Glomerular visceral epithelial cell (primary cell): ENCODE measurements around the gene CFAP99.
A peak's percentile ranks its signal among the peaks of the same experiment; 100 is the strongest.

Source experiments
- DNase-seq: peaks from one replicate; pipeline ENCODE4 v3.0.0-alpha.2; 2016; ENCODE audit errors: extremely low spot score

The CFAP99 gene

DNA sequence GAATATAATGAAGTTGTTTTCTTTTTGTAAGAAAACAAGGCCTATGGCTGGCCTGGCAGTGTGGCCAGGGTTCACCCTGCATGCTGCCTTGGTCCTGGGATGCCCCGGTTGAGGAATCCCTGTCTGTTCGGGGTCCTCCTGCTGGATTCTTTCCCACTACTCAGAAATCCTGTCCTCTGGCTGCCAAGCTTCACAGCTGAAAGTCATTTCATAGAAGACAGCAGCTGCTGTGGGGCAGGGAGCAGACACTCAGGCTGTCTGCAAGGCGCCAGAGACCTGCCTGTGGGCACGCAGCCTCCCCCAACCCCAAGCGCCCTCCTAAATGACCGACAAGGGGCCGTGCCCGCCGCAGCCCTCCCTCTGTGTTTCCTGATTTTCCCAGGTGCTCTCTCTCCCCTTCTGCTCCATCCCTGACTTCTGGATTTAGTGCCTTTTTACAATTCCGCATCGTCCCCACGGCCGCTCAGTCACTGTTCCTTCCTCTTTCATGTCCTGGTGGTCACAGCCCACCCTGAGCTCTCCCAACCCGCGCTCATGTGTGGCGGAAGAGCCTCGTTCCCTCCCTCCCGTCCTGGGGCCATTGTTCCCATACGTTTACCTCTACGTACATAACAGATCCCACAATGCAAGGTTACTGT lies 27.9 kb upstream of the CFAP99 start:
- DNase-seq, result no peak

DNA sequence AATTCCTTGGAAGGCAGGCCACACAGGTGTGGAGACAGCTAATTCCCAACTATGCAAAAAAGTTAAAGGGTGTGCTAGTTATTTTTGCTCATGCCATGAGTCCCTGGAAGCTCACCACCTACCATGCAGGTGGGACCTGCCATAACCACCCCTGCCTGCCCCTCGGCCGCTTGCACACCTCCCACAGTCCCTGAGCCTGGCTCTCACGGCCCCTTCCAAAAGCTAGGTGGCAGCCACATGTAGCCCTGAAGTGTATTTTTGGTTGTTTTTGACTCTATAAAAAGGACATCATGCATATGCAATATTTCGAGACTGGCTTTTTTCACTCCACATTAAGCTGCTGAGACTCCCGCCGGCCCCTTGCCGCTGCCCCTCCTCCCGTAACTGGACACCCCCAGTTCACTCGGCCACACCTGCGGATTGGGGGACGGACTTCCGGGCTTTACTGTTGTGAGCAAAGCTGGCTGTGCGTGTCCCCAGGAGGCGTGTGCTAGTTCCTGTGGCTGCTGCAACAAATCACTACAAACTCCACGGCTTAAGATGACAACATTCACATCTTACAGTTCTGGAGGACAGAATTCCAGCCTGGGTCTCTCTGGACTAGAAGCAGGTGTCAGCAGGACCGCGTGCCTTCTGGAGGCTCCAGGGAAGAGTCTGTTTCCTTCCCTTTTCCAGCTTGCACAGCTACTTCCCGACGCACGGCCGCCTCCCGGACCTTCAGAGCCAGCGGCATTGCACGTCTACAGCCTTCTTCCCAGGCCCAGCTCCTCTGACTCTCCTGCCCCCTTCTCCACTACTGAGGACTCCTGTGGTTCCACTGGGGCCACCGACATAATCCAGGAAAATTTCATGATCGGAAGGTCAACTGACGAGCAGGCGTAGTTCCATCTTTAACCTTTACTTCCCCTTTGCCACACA lies 25.1 kb upstream of the CFAP99 start:
- no peak for DNase-seq

DNA sequence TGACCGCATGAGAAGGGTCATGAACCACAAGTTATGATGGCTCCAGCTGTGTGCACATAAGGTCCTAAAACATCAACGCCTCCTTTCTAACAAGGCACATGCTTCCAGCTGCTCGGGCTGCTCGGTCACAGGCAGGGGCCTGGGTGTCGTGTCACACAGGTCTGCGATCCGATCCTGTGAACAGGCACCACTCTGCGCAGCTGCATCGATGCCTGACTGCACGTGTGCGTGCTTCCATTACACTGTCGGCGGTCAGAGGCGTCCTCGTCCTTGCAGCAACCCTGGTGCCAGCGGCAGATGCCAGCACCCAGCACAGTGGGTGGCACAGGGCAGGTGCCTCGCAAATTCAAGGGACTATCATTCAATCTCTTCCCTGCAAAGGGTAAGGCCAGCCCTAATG lies 24.2 kb upstream of the CFAP99 start:
- no peak for DNase-seq

DNA sequence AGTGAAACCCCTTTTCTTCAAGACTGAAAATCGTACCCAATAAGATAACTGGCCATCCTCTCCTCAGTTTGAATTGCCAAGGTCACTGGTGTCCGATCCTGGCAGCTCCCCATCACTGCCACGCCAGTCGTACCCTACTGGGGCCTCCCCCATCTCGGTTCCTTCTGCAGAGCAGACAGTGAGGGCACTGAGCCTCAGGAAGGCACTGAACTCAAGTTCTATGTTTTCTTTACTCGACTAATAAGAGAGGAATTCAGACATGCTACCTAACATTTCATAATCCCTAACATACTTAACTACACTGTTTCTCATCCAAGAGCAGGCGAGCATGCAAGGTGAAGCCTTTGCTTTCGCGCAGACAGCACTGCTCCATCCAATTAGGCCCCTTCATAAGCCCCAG lies 23.7 kb upstream of the CFAP99 start:
- no peak for DNase-seq

DNA sequence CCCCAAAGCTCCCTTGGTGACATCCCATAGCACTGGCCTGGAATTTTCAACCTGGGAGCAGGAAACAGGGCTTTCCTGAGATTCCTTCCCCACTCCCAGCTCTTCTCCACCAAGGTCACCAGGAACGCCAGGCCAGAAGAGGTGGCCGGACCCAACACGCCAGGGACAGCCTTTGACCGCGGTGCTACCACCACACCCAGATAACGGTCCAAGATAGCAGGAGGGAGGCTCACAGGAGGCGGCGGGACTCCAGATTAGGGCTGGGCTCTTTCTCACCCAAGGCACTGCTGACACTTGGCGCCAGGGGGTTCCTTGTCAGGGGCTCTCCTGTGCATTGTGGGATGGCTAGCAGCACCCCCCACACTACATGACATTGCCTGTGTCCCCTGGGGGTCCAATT lies 23.2 kb upstream of the CFAP99 start:
- DNase-seq, result no peak

DNA sequence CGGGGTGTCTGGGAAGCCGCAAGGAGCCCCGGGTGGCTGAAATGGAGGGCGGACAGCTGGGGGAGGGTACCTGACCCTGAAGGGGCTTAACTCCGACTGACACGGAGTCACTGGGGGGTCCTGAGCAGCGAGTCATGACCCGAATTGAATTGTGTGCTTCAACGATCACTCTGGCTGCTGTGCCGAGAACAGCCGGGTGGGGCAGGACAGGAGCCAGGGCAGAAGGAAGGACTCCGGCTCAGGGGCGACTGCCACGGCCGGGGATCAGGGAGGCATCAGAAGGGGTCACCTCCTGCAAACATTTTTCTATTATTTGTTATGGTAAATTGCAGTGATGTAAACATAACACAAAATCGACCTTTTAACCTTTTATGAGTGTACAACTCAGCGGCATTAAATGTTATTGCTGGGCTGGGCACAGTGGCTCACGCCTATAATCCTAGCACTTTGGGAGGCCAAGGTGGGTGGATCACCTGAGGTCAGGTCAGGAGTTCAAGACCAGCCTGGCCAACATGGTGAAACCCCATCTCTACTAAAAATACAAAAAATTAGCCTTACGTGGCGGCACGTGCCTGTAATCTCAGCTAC lies 21.9 kb upstream of the CFAP99 start:
- DNase-seq, result no peak

DNA sequence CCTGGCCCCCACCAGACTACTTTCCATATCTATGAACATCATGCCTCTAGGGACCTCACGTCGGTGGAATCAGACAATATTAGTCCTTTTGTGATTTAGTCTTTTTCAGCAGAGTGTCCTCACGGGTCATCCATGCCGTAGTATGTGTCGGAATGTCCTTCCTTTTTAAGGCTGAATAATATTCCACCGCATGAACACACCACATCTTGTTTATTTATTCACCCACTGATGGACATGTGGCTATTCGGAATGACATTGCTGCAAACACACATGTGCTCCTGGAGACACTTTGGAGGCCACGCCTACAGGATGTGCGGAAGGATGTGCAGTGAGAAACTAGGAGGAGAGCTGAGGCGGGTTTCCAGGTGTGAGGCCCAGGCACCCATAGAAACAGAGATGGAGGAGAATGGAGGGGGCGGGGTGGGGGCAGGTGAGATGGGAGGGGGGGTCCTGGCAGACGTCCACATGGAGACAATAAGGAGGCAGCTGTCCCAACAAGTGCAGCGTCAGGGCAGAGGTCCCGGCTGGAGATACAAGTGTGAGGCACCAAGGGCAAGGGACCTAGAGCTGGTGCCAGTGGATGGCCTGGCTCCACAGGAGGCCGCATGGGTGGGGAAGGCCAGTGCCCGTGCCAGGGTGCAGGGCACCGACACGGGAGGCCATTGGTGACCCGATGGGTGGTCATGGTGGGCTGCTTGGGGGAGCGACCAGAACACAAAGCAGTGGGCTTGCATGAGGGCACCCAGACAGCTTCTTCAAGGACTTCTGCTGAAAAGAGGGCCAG lies 21.0 kb upstream of the CFAP99 start:
- no peak for DNase-seq

DNA sequence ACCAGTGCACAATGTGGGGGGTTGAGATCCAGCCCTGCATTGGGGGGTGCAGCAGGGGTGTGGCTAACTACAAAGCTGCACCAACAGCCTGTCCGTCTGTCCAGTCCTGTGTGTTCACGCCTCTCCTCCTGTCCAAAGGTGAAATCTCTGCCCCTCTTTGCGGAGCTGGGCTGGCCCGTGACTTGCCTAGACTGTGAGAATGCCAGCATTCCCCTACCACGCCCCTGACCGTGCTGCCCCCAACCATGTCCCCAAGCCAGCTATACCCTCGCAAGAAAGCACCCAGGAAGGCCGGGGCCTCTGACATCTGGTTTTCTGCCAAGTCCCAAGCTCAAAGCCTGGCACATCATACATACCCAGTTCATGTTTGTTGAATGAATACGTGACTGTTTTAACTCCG lies 19.5 kb upstream of the CFAP99 start:
- DNase-seq, result no peak

DNA sequence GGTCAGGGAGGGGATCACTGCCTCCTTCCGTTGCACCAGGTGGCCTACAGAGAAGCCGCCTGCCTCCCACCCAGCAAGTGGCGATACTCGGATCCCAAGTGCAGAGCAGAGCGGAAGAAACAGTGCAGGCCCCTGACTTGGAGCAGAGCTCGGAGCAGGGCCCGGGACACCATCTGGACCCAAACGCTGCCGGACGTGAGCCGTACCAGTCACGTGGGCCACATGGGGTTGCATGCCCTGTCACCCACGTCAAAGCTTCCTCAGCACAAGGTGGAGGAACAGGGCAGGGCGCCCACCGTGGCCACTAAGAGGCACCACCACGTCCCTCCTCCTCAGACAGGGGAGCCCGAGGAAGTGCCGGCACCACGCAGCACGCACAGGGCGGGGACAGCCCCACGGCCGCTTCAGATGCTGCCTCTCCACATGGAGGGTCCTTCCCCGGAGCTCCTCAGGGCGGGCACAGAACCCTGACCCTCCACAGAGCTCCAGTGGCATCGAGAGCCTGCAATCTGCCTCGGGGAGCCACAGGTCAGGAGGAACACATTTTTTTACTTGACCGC lies 19.0 kb upstream of the CFAP99 start:
- DNase-seq, result no peak

DNA sequence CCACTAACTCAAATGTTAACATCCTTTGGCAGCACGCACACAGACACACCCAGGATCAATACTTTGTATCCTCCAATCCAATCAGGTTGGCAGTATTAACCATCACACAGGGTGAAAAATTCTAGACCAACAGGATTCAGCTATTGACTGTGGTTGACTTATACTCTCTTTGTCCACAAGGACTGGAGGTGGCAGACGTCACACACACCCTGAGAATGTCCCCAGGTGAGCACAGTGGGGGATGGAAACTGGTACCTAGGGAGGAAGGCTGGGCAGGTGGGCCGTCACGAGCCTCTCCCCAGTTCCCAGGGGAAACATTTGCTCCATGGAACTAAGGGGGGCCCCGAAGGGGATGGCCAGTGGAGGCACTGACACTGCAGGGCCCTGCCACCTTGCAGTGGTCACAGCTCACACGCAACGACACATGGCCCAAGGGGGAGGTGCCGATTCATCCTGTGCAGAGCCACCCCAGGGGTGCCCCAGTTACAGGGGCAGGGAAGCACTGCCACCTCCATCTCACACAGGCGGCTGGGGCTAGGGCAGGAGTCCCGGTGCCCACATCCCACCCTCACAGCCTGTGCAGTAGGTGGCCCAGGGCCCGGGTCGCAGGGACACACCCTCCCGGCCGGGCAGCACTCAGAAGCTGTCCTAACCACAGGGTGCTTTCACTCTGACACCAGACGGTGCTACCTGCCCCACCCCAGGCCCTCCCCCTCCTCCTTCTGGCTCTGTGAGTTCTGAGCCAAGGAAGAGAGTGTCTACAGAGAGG lies 17.7 kb upstream of the CFAP99 start:
- no peak for DNase-seq

DNA sequence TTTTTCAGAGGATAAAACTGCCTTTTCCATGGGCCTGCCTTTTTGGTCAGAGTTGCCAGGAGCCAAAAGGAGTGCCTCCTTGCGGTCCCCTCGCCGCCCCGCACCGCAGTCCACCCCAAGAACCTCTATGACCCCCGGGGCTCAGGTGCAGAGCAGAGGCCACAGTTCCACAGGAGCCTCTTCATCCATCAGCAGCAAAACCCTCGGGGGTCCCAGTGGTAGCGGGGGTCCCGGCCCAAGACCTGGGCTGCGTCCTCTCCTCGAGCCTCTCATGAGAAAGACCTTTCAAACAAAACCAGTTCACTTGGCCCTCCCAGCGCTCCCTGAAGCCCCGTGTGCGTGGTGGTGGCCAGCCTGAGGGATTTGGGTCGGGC lies 17.2 kb upstream of the CFAP99 start:
- DNase-seq, result no peak

DNA sequence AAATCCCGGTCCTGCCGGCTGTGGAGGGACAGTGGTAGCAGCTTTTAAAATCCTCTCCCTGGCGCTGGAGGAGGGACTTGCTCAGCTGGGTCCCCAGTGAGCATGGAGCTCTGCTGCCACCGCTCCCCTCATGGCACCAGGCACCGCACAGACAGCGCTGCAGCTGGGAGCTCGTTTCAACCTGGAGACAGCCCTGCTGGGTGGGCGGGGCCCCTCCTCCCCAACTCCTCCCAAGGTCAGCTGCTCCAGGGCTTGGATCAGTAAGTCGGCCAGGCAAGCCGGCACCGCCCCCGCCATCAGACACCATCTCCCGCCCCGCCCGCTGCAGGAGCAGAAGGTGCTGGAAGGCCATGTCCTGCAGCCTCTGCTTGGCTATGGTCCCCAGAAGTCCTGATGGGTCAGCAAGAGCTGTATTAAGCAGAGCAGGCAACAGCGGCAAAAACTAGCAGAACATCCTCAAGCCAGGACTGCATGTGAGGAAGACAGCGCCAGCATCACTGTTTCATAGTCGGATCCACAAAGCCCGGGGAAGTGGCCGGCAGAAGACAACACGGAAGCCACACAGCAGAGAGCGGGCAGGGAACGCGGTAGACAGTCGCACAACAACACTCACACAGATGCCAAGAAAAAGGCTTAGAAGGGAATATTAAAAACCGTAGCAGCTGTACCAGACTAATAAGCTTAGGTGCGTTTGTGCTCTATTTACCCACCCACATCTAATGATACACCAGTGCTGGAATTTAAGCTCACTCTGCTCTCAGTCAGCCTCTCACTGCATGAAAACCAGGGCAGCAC lies 16.5 kb upstream of the CFAP99 start:
- peak; percentile 36 for DNase-seq

DNA sequence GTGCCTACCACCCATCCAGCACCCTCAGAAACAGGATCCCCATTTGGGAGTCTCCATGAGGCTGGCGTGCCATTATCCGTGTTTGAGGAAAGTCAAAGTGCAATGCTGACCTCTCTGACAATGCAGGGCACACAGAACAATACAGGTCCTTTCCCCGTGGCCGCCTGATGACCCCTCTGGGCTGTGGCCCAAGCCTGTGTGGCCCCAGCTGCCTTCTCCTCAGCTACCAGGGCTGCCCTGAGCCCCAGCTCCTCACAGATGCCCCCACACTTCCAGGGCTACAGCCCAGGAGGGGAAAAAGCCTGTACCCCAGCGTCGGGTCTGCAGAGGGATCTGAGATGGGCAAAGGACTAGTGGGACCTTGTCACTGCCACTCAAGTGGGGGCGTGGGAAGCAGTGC lies 15.8 kb upstream of the CFAP99 start:
- DNase-seq, result no peak

DNA sequence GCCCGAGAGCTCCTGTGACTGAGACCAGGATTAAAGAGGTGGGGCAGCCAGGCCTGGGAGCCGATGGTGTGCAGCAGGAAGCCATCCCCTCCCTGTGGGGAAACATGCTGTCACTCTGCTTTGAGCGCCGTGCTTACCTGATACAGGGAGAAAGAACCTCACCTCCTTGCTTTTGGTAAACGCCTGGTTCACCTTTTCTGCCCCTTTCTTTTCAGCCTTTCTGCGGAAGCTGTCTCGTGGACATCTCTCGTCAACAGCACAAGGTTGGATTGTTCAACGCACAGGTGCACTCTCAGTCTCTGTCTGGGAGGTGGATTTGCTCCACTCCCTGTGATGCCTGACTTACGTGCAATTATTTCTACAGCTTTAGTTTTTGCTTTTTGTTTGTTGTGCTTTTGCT lies 12.3 kb upstream of the CFAP99 start:
- DNase-seq, result no peak

DNA sequence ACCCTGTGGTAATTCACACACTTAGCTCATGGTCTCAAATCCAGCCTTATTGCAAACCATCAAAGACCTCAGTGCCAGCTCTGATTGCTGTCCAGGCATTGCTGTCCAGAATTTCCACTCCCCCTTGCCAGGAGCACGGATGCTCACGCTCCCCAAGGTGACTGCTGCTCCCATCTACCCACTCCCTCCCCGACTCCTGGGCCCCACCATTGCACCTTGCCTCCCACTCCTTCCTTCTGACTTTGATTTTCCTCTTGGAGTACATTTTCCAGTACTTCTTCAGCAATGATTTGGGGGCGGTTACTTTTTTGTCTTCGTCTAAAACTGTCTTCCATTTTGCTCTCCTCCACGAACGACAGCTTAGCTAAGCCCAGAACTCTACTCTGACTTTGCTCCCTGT lies 11.8 kb upstream of the CFAP99 start:
- DNase-seq, result no peak

DNA sequence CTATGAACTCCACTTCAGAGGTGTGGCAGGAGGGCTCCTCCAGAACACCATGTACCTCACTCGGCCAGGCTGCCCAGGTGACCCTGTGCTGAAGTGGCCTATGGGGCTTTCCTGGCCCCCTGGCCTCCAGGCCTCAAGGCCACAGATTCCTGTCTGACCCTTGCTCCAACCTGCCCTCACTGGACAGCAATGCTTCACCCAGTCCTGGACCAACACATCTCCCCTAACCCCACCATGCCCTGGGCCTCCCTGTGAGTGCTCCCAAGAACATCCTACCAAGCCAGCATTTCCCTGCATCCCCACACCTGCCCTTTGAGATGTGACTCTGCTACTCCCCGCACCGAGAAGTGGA lies 10.8 kb upstream of the CFAP99 start:
- DNase-seq, result no peak

DNA sequence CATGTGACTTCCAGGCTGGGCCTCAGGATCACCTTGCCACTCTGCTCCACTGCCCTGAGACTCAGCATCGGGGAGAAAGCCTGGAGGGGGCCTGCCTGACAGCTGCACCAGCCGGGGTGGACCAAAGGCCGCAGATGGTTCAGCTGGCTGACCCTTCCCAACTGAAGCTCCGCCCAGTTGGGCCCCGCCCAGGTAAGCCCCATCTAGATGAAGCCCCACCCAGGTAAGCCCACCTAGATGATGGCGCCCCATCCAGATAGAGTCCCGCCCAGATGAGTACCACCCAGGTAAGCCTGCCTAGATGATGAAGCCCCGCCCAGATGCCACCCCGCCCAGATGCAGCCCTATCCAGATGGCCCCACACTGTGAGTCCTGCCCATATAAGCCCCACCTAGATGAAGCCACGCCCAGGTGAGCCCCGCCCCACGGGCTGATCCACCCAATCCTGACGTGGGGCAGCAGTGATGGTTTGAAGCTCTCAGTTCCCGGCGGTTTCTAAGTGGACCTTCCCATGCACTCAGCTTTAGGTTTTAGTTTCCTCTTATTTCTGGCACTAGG lies 10.3 kb upstream of the CFAP99 start:
- no peak for DNase-seq

DNA sequence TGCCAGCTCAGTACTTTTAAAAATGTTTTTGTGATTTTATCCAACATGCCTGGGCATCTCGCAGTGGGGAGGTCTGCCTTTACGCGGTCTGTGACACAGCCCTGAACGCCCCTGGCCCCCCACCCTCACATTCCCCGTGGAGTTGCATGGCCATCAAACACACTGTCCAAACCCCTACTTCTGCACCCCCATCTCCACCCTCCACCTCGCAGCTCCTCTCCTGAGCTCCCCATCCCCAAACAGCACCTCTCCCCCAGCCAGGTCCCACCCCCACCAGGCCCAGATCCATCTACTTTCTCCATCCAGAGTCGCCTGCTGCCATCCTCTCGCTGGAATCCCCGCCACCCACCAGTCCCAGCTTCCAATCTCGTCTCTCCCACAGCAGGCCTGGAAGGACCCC lies 9.8 kb upstream of the CFAP99 start:
- DNase-seq, result no peak

DNA sequence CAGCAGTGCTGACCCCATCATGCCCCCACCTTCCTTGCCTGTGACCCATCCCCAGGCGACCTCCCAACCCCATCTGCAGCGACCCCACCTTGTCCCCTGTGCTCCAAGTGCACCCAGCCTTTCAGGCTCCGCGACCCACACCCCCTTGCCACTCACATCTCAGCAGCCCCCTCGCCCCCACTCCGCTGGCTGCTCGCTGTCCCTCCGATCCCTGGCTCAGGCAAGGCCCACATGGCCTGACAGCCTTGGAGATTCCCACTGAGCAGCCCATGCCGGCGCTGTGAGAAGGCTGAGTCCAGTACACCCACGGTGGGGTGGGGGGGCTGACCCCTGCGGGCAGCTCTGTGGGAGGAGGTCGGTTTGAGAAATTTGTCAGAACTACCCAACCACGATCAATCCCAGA lies 9.4 kb upstream of the CFAP99 start:
- DNase-seq, result no peak
